Activated naive CD4-positive, alpha-beta T cell treated with anti-CD3 and anti-CD28 coated beads, Interleukin-2, amount 50 U/mL, for 72 hours (primary cell): ENCODE data around the gene AGAP3. TPM values are rescaled to one million over a fixed set of nuclear protein-coding genes. Genes with fewer than 3 reads are reported as not detected.

Source experiments
- ATAC-seq, 2 donors: fragments of 150-1000 bp; cut with Tn5 transposase; 2 replicates each; pipeline ENCODE4 v1.10.0; 2021; ENCODE audit warnings: mild to moderate bottlenecking in 2 of 2, moderate library complexity in 2 of 2
- DNase-seq, 2 donors: peaks; one replicate each; pipeline ENCODE4 v3.0.0; 2021 to 2022; ENCODE audit warnings: low spot score in 2 of 2
- H3K27ac Mint-ChIP-seq, 2 donors: one replicate each; pipeline ENCODE4 v1.8.0; 2022; ENCODE audit warnings: mild to moderate bottlenecking in 2 of 2, mixed read lengths in 2 of 2
- H3K36me3 Mint-ChIP-seq, 2 donors: one replicate each; pipeline ENCODE4 v1.8.0; 2022; ENCODE audit warnings: mixed read lengths in 2 of 2
- H3K9me3 Mint-ChIP-seq, 2 donors: one replicate each; pipeline ENCODE4 v1.8.0; 2022; ENCODE audit warnings: mixed read lengths in 2 of 2
- total RNA-seq, 2 donors: library from RNA; stranded (reverse); gene quantifications; one replicate each; pipeline ENCODE4 v1.2.3, GENCODE V29; 2022

AGAP3 gene
- total RNA-seq, 2 donors from 2014 or later: 26.0 to 52.2 TPM

DNA sequence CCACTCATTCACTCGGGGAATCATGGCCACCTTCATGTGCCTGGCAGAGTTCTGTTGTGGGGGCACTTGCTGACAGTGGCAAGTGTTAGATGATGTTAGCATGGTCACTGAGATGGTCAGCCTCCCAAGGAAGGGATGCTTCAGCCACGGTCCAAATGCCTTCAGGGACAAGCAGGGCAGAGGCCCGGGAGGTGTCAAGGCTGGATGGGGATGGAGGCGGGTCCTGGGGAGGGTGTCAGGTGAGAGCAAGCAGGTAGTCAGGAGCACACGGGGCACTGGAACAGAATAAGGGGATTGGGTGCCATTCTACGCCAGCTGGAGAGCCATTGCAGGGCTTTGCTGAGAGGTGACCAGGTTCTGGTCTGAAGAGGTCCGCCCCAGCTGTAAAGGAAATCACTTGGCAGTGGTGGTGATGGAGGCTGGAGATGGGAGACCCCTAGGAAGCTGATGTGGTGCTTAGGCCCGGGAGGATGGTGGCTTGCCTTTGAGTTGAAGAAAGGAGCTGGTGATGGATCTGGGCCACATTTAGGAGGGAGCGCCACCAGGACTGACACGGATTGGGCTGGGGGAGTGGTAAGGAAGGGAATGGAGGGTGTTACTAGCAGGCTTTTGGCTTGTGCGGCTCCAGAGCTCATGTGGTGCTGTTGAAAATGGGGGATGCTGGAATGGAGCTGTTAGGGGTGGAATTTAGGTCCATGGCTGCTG lies 24.1 kb downstream of the AGAP3 start:
- no peak overlapping the region for H3K27ac Mint-ChIP-seq
- ATAC-seq (no peak), DNase-seq (no peak)
- H3K9me3 Mint-ChIP-seq: no peaks in the 10 kb centered on the region
- no peaks in the 10 kb centered on the region for H3K36me3 Mint-ChIP-seq

DNA sequence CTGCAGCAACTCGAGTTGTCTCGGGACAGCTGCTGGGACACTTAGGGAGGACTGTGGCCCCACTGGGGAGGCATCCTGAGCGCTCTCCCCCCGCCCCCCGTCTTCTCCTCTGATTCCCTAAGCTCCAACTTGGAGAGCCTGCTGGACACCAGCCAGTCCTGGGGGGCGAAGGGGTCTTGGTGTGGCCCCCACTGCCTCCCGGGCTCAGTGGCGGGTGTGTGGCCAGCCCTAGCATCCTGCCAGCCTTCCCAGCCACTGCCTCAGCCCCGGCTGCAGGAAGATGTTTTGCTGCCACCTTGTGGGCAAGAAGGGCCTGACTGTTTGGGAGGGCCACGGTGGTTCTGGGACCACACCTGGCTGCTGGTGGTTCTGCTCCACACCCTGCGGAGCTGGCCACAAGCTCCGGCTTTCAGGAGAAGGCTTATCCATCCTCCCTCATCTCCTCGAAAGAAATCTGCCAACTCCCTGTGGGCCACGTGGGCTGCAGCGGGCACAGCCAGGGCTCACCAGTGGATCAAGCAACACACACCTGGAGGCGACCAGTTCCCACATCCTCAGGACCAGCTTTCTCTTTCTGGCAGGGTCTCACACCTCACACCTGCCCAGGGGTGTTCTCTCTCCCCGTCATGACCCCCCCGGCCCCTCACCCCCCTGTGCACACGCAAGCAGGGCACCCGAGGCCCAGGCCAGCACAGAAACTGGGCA lies 24.8 kb downstream of the AGAP3 start:
- no peaks in the 10 kb centered on the region for H3K9me3 Mint-ChIP-seq
- no peaks in the 10 kb centered on the region for H3K36me3 Mint-ChIP-seq
- DNase-seq (peak; percentile 76 to 80), ATAC-seq (peak; percentile 80 to 90)
- no peak overlapping the region for H3K27ac Mint-ChIP-seq

DNA sequence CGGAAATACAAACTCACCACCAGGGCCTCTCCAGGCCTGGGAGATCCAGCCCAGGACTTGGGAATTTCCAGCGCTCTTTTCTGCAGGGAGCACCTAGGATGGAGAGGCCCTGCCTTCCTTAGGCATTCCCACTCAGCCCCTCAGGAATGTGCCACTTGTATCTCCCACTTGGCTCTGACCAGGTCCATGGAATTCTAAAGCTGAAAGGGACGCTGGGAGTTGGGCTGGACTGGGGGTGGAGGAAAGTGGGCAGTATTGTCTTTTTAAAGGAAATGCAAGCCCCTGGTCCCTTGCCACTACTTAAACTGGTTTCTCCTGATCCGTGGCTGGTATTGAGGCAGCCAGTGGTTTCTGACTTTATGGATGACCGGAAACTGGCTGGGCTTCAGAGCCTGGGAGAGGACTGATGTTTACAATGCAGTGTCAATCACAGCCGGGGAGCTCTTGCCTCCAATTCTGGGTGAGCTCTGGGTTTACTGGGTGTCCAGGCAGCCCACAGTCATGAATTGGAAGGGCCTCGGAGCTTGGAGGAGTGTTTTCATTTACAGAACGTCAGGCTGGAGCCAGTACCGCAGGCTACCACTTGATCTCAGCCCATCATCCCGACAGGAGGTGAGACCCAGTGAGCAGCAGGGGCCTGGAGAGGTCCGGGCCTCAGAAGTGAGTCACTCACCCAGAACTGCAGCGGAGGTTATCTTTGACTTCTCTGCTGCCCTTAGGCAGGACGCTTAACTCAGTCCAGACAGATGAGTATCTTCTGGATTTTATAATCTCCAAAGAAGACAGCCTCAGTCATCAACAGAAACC lies 27.3 kb downstream of the AGAP3 start:
- H3K9me3 Mint-ChIP-seq: no peaks in the 10 kb centered on the region
- ATAC-seq (no peak), DNase-seq (no peak)
- no peaks in the 10 kb centered on the region for H3K36me3 Mint-ChIP-seq
- no peak overlapping the region for H3K27ac Mint-ChIP-seq

DNA sequence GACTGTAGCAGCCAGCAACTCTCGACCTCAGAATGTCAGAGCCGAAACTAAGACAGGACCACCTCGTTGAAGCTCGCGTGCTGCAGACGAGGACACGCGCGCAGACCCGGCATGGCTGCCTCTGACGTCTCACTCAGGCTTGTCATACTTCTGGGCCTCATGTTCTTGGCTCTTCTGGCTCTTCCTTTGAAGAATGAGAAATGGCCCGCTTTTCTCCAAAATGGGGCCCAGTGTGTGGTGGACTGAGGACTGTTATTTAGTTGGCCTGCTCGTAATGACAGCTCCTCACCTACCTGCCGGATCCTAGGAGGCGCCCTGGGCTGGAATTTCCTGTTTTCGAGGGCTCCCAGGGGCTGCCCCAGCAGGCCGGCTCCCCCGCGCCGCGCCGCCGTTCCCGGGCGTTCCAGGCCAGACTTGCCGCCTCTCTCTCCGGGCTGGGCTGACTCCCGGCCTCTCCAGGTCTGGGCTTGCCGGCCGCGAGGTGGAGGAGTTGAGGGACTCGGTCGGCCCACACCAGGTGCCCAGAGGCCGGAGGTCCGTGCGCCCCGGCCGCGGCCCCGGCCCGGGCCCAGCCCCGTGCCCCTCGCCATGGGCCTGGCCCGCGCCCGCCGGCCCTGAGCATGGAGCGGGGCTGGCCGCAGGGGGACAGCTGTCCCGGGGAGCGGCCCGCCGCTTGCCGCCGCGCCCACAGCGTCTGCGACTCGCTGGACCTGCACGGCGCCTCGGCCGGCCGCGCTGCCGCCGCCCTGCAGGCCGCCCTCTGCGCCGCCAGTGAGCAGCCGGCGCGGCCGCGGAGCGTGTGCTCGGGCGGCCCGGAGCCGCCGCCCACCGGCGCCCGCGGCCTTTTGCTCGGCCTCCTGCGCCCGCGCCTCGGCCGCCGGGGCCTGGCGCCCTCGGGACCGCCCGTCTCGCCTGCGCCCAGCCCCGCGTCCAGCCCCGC lies 28.1 kb downstream of the AGAP3 start:
- Mint-ChIP-seq H3K36me3 (no peaks in the 10 kb centered on the region), H3K9me3 (no peaks in the 10 kb centered on the region), H3K27ac (no peak overlapping the region)
- no peak for DNase-seq
- peak in 1 of 2 donors; percentile 25 for ATAC-seq

DNA sequence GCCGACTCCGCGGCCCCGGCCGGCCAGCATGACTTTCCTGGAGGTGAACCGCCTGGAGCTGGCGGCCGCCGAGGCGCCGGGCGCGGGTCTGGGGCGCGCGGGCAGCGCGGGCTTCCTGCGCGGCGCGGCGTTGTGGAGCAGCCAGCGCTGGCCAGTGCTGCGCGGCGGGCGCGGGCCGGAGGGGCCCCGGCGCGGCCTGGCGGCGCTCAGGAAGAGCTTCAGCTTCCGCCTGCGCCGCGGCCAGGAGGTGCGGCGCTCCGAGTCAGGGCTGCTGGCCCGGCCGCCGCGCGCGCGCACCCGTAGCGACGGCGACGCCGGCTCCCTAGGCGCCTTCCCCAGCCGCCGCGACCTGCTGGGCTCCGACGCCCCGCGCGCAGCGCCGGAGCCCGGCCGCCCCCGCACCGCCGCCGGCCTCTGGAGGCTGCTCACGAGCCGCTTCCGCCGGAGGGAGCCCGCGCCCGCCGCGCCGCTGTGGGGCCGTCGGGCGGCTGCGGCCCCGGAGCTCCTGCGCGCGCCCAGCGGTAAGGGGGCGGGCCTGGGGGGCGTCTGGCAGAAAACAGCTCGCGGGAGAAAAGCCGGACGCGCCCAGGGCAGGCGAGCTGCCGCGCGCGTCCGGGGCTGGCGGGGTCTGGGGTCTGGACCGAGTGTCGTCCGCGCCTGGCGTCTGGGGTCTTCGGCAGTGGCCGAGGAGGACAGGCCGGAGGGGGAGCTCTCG lies 29.0 kb downstream of the AGAP3 start:
- ATAC-seq: peak; percentile 54 to 69
- H3K27ac Mint-ChIP-seq: no peak overlapping the region
- H3K36me3 Mint-ChIP-seq: no peaks in the 10 kb centered on the region
- H3K9me3 Mint-ChIP-seq: no peaks in the 10 kb centered on the region
- DNase-seq: peak in 1 of 2 donors; percentile 48

DNA sequence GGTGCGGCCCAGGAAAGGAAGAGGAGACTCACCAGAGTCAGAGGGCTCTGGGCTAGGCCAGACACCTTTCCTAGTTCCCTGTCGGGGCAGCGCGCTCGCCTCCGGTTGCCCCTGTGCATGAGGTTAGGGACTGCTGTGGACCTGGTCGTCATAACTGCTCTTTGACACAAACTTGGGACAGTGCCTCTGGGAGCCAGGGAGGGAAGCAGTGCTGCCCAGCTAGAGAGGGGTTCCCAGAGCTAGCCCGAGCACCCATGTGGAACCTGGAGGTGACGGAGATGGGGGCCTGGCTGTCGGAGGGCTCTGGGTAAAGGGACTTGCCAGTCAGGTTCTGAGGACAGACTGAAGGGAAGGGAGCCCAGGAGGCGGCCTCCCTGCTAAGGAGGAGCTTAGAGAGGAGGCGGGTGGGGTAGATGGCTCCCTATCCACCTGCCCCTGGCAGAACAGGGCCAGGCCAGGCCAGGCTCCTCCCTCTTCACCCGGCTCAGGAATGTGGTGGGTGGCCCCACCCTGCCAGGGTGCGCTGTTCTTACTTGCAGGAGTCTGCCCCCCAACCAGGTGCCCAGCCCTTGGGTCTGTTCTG lies 29.7 kb downstream of the AGAP3 start:
- no peaks in the 10 kb centered on the region for H3K36me3 Mint-ChIP-seq
- H3K9me3 Mint-ChIP-seq: no peaks in the 10 kb centered on the region
- ATAC-seq (no peak), DNase-seq (no peak)
- H3K27ac Mint-ChIP-seq: no peak overlapping the region

DNA sequence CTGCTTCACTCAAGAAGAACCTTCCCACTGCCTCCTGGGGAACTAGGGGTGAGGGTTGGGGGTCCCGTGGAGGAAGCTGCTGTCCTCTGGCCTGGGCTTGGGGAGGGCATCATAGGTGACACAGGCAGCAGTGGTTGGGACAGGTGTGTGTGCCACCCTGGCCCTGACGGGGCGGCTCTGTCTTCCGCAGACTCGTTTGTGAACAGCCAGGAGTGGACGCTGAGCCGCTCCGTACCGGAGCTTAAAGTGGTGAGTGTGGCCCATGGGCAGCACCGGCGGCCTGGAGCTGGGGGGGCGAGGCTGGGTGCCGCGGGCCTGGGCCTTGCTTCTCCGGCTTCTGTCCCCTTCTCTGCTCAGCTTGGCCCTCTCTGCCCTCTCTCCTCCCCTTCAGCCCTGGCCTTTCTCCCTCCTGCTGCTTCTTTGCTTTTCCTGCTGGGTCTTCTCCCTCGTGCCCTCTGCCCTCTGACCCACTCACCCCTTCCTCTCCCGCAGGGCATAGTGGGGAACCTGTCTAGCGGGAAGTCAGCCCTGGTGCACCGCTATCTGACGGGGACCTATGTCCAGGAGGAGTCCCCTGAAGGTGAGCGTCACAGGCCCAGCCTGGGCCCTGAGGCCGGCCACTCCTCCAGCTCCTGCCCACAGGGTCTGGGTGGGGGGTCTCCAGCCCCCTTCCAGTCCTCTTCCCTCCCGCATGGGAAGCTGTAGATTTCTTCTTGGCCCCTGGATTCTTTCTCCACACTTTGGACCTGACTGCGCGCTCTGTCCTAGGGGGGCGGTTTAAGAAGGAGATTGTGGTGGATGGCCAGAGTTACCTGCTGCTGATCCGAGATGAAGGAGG lies 30.5 kb downstream of the AGAP3 start:
- Mint-ChIP-seq H3K9me3 (no peaks in the 10 kb centered on the region), H3K36me3 (no peaks in the 10 kb centered on the region), H3K27ac (no peak overlapping the region)
- no peak for ATAC-seq
- DNase-seq: no peak

DNA sequence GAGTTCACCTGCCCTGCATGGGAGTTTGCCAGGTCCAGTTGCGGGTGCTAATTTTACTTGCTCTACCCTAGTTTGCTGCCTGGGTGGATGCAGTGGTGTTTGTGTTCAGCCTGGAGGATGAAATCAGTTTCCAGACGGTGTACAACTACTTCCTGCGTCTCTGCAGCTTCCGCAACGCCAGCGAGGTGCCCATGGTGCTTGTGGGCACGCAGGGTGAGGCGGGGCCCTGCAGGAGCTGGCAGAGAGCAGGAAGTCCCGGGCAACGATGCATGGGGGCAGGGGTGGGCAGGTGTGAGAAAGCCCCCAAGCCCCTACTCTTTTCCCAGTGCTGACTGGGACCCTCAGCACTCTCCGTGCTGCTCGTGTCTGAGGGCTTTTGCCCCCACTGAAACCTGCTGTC lies 31.3 kb downstream of the AGAP3 start:
- Mint-ChIP-seq H3K9me3 (no peaks in the 10 kb centered on the region), H3K36me3 (no peaks in the 10 kb centered on the region), H3K27ac (no peak overlapping the region)
- no peak for ATAC-seq
- DNase-seq: no peak

DNA sequence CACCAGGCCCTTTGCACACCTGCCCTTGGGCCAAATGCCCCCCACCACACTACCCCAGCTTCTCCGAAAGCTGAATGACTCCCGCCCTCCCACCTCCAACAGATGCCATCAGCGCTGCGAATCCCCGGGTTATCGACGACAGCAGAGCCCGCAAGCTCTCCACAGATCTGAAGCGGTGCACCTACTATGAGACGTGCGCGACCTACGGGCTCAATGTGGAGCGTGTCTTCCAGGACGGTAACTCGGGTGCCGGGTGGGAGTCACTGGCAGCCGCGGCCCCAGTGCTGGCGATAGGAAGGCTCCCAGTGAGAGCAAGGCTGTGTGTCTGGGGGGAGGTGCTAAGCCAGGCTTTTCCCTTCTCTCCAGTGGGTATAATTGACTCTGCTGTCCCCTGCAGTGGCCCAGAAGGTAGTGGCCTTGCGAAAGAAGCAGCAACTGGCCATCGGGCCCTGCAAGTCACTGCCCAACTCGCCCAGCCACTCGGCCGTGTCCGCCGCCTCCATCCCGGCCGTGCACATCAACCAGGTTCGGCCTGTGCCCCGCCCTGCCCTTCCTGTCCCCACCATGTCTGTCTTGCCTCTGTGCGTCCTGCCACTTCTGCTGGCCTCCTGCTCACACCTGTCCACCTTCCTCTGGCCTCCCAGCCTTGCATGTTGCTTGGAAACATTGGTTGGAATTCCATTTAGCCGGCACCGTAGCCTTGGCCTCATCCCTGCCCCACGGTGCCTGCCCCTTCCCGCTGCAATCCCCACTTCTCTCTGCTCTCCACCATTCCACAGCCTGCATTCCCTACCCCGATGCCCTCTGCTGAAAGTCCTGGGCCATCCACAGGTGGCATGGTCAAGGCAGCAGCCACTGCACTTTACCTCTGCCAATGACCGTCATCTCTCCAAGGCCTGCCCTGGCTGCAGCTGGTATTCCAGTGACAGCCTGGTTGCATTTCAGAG lies 32.1 kb downstream of the AGAP3 start:
- DNase-seq (no peak), ATAC-seq (no peak)
- Mint-ChIP-seq H3K9me3 (no peaks in the 10 kb centered on the region), H3K36me3 (no peaks in the 10 kb centered on the region), H3K27ac (no peak overlapping the region)

DNA sequence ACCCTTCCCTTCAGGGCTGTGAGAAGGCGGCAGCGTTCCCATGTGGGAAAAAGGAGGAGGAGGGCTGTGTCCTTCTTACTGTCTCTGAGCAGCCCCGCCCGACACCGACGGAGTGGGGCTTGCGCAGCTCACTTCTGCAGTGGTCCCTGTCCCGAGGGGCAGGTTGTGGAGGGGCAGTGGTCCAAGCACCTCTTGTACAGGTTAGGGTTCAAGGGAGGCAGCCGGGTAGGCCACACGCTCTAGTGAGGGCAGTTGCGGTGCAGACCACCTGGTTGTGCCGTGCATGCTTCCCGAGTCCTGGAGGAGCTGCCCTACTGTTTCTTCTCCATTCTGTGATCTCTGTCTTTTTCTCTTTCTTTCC lies 32.8 kb downstream of the AGAP3 start:
- DNase-seq (no peak), ATAC-seq (no peak)
- Mint-ChIP-seq H3K9me3 (no peaks in the 10 kb centered on the region), H3K27ac (no peak overlapping the region), H3K36me3 (no peaks in the 10 kb centered on the region)

DNA sequence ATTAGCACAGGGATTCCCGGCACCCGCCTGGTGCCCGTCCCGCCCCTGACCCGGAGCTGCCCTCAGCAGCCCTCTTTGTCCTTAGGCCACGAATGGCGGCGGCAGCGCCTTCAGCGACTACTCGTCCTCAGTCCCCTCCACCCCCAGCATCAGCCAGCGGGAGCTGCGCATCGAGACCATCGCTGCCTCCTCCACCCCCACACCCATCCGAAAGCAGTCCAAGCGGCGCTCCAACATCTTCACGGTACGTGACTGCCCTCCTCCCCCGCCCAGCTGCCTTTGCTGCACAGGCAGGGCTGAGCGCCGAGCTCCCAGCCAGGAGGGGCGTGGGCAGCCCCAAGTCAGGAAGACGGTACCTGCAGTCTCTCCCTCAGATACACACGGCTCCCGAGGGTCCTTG lies 33.6 kb downstream of the AGAP3 start:
- Mint-ChIP-seq H3K27ac (no peak overlapping the region), H3K36me3 (no peaks in the 10 kb centered on the region), H3K9me3 (no peaks in the 10 kb centered on the region)
- ATAC-seq: no peak
- no peak for DNase-seq

DNA sequence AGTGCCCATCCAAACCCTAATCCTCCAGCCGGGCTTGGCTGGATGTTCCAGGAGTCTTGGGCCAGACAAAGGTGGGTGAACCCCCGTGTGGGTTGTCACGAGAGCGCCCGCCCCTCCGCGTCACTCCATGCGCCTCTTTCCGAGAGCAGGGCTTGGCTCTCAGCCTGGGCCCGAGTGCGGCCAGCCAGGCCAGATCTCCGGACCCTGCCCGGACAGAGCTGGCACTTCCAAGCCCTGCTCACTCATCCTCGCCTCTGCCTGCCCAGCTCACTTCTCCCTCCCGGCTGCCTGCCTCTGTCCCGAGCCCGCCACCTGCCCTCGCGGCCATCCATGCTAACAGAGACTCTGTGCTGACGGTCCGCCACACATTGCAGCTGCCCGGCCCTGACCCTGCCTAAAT lies 34.6 kb downstream of the AGAP3 start:
- ATAC-seq (no peak), DNase-seq (no peak)
- Mint-ChIP-seq H3K9me3 (no peaks in the 10 kb centered on the region), H3K27ac (no peak overlapping the region), H3K36me3 (no peaks in the 10 kb centered on the region)

DNA sequence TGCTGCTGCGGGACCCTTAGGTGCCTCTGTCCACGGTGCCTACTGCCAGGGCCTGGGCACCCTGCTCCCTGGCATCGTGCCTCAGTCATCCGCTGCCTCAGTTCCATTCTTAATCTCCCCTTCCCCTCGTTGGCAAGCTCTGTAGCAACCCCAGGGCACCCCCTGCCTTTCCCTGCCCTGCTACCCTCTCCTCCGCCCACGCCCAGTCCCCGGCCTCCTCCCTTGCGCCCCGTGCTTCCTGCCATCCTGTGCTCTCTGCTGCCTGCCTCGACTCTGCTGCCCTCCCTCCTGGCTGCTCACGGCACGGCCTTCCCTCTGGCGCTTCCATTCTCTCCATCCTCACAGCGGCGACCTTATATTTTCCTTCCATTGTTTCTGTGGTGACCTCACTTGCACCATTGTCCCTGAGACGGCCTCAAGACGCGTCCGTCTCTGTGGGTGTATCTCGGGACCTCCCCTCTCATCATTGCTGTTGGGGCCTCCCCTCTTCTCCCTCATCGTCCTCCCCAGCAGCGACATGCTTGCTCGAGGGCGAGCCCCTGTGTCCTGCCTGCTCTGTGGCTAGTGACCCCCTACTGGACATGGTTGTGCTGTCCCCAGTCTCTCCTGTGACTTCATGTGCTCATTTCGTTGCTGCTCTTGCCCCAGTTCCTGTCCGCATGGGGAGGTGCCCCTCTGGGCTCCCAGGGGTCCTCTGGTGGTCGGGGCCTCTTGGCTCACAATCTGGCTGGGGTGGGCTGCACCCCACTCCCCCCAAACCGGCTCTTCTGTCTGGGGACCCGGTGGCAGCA lies 35.3 kb downstream of the AGAP3 start:
- DNase-seq (no peak), ATAC-seq (no peak)
- H3K27ac Mint-ChIP-seq: no peak overlapping the region
- H3K9me3 Mint-ChIP-seq: no peaks in the 10 kb centered on the region
- H3K36me3 Mint-ChIP-seq: no peaks in the 10 kb centered on the region
